Uterus (tissue), 2 donors: ENCODE results near the gene SLC4A1AP.
"Not testable (repeated sequence)": the region's sequence is repeated elsewhere in the genome, so short reads cannot be mapped to it uniquely, and the experiment has no call there.

Experiments used
- CTCF ChIP-seq, 4 experiments: fragments of 200-600 bp in 2 of 4; fragments of 450-650 bp in 2 of 4; sonication (generic) in 2 of 4; IDR thresholded peaks; one replicate each; pipeline ENCODE4 v1.5.1; 2016 to 2019; ENCODE audit warnings: antibody characterized with exemption in 4 of 4, mild to moderate bottlenecking in 2 of 4, moderate library complexity in 1 of 4
- POLR2A ChIP-seq, 2 donors: fragments of 450-650 bp; IDR thresholded peaks; one replicate each; pipeline ENCODE4 v1.6.1; 2016; ENCODE audit warnings: antibody characterized with exemption in 2 of 2, mild to moderate bottlenecking in 1 of 2, moderate library complexity in 1 of 2

GRCh38 chr2:27626921-27627320 lies 36.8 kb upstream of the SLC4A1AP start:
- TF ChIP-seq CTCF, POLR2A (IDR thresholded peaks at IDR 0.05): not testable (repeated sequence)
